IPS-20b (cell line): ENCODE data around the gene RASSF1.

Experiments used
- H3K27ac ChIP-seq: one replicate; pipeline ENCODE4 v1.5.1; 2013; ENCODE audit warnings: low read length
- H3K27me3 ChIP-seq: 2 replicates; pipeline ENCODE4 v1.6.1; 2013; ENCODE audit warnings: mild to moderate bottlenecking, low read length, inconsistent platforms; ENCODE audit not compliant: insufficient read depth
- H3K36me3 ChIP-seq: 2 replicates; pipeline ENCODE4 v1.6.1; 2013; ENCODE audit warnings: low read depth, mild to moderate bottlenecking, inconsistent platforms, low read length, moderate library complexity; ENCODE audit not compliant: insufficient read depth
- H3K4me1 ChIP-seq: 2 replicates; pipeline ENCODE4 v1.6.1; 2013; ENCODE audit warnings: mild to moderate bottlenecking, control low read depth, inconsistent platforms, low read length, moderate library complexity; ENCODE audit not compliant: insufficient read depth
- H3K4me3 ChIP-seq: 2 replicates; pipeline ENCODE4 v1.5.1; 2013; ENCODE audit warnings: mild to moderate bottlenecking, low read length, inconsistent platforms
- H3K9ac ChIP-seq: 2 replicates; pipeline ENCODE4 v1.6.1; 2013; ENCODE audit warnings: low read depth, mild to moderate bottlenecking, inconsistent platforms, low read length, moderate library complexity
- H3K9me3 ChIP-seq: 2 replicates; pipeline ENCODE4 v1.6.1; 2013; ENCODE audit warnings: mild to moderate bottlenecking, low read depth, low read length, inconsistent platforms; ENCODE audit not compliant: insufficient read depth

RASSF1 gene

DNA sequence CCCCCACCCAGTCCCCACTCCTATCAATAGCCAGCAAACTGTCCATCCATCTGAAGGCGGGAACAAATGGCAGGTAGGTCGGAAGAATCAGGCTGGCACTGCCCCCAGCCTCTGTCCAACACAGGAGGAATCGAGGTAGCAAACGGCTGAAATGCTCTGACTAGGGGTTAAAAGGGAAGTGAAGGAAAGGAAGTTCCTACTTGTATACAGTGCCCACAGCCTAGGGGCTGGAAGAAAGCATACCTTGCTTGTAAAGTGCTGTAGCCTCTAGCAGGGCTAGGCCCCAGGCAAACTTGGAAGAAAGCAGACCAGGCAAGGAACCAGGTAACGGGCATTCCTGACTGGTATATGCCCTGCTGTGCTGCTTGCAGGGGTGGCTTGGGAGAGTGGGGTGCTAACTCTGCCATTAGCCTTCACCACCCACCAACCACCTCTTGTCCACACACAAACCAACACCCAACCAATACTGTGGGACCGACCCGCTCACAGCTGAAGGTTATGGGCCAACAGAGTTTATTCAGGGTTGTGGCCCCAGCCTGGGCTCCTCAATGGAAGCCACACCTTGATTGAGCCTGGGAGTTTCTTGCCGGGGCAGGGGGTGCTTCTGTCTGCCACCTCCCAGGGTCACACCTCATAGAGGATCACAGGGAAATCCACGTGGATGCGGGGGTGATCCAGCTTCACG lies 15.0 kb downstream of the RASSF1 start:
- no peak overlapping the region for H3K9ac ChIP-seq
- no peaks in the 10 kb centered on the region for H3K9me3 ChIP-seq
- no peaks in the 10 kb centered on the region for H3K27me3 ChIP-seq
- H3K36me3 ChIP-seq, result peaks cover 30% of the 10 kb centered on the region
- H3K4me3 ChIP-seq, result no peak overlapping the region
- H3K4me1 ChIP-seq, result peaks cover 7% of the 10 kb centered on the region; the same call in 1 of the 2 replicates
- no peak overlapping the region for H3K27ac ChIP-seq

- no peaks in the 10 kb centered on the region for H3K27me3 ChIP-seq
Measured at GRCh38 chr3:50325113-50325480, 15.5 kb downstream of the RASSF1 start.

DNA sequence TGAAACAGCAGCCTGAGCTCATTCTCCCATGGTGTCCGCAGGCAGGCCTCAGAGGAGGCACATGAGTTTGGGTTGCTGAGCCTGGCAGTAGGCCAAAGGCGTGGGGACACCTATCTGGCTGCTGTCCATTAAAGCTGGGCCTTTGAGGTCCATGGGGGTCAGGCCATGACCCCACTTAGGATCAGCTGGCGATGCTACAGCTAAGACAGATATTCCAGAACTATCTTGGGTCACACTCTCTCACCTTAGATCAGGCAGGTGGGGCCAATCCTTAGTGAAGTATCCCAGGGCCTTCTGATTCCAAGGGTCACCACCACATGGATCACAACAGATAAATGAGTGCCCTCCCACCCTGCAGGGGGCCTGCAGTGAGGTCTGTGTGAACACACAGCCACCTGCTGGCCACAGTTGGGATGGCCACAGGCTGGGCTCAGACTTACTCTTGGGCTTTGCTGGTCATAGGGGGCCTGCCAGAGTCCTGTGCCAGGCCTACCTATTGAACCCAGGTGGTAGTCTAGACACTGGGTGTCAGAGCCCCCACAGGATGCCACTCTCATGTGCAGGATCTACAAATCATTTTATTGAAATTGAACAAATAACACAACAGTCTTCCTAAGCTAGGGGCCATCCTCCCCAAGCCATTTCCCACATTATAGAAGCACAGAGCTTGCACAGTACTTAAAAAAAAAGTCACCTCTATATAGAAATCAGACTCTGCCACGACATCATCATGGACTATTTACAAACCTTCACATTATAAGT lies 16.1 kb downstream of the RASSF1 start:
- no peaks in the 10 kb centered on the region for H3K27me3 ChIP-seq
- no peaks in the 10 kb centered on the region for H3K9me3 ChIP-seq
- peaks cover 25% of the 10 kb centered on the region for H3K36me3 ChIP-seq
- no peak overlapping the region for H3K27ac ChIP-seq
- H3K4me3 ChIP-seq, result no peak overlapping the region
- H3K4me1 ChIP-seq, result peaks cover 7% of the 10 kb centered on the region; the same call in 1 of the 2 replicates
- H3K9ac ChIP-seq, result no peak overlapping the region

More at GRCh38 chr3:50325113-50325480, 15.5 kb downstream of the RASSF1 start:
- Histone ChIP-seq H3K27ac (no peak overlapping the region), H3K9me3 (no peaks in the 10 kb centered on the region), H3K4me3 (no peak overlapping the region), H3K36me3 (peaks cover 25% of the 10 kb centered on the region), H3K4me1 (peaks cover 7% of the 10 kb centered on the region; the same call in 1 of the 2 replicates), H3K9ac (no peak overlapping the region)

GRCh38 chr3:50323614-50324199 lies 16.9 kb downstream of the RASSF1 start:
- no peak overlapping the region for H3K4me3 ChIP-seq
- peaks cover 7% of the 10 kb centered on the region; the same call in 1 of the 2 replicates for H3K4me1 ChIP-seq
- H3K9ac ChIP-seq, result no peak overlapping the region; the same call in 1 of the 2 replicates
- peaks cover 29% of the 10 kb centered on the region for H3K36me3 ChIP-seq
- H3K9me3 ChIP-seq, result no peaks in the 10 kb centered on the region
- no peak overlapping the region for H3K27ac ChIP-seq
- H3K27me3 ChIP-seq, result no peaks in the 10 kb centered on the region

DNA sequence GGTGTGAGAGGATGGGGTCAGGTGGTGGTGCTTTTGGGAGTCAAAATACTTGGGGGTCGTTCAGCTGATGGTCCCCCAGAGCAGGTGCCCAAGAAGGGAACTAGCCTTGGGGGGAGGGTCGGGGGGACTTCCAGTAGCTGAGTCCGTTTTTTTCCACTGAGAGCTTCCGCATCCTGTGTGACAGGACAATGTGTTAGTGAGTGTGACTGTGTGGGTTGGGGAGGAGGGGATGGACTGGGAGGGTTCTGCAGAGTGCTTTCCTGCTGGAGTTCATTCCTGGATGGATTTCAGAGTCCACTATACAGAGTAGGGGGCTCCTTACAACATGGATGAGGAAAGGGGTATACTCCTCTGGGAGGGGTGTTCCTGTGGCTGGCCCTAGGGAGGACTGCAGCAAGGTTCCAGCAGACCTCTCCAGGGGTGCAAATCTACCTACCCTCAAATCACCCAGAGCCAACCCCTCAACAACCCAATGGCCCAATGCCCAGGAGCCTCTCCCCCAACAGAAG lies 17.5 kb downstream of the RASSF1 start:
- H3K9ac ChIP-seq, result peak overlapping the region; percentile 99; the same call in 1 of the 2 replicates
- H3K4me1 ChIP-seq, result peaks cover 7% of the 10 kb centered on the region; the same call in 1 of the 2 replicates
- no peaks in the 10 kb centered on the region for H3K27me3 ChIP-seq
- H3K9me3 ChIP-seq, result no peaks in the 10 kb centered on the region
- peak overlapping the region; percentile 100; the same call in 1 of the 2 replicates for H3K4me3 ChIP-seq
- H3K36me3 ChIP-seq, result peaks cover 35% of the 10 kb centered on the region
- H3K27ac ChIP-seq, result no peak overlapping the region

DNA sequence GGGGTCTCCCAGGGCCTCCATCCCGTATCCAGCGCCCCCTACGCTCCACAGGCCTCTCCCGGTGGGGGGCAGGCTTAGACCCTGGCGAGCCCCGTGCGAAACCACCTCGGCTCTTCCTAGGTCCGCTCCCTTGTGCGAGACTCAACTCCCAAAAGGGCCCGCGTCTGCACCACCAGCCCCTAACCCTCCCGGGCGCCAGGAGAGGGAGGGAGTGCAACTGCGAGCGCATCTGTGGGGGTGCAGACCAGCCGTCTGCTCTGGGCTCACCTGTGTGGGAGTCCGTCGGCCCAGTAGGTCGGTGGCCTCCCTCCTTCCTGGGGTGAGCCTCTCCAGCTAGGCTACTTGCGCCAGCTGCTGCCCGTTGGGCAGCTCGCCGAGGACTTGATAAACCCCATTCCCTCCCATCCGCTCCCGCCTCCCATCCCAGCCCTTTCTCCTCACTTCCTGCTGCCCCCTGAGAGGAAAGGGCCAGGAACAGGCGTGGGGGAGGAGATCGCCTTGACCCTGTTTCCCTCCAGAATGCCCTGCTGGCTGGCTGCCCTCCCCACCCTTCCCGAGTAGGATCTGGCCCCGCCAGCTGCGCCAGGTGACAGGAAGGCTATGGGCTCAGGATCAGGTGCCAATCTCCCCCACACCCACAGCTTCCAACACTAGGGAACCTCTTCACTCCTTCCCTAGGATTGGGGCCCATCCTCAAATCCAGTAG lies 18.1 kb downstream of the RASSF1 start, which contains the start of gene HYAL2:
Gene HYAL2 (minus strand): TSS at position 360 of the 706 bp plus-strand sequence. CDS start 2,256 bp downstream, outside the sequence.
- Histone ChIP-seq H3K36me3 (peaks cover 41% of the 10 kb centered on the region), H3K9me3 (no peaks in the 10 kb centered on the region), H3K27ac (peak within 1 kb of the TSS; percentile 91), H3K27me3 (no peaks in the 10 kb centered on the region), H3K9ac (peak within 1 kb of the TSS; percentile 99), H3K4me3 (peak within 1 kb of the TSS; percentile 100), H3K4me1 (peaks cover 7% of the 10 kb centered on the region; the same call in 1 of the 2 replicates)

- Histone ChIP-seq H3K9me3 (no peaks in the 10 kb centered on the region), H3K27me3 (no peaks in the 10 kb centered on the region), H3K27ac (peak overlapping the region; percentile 91), H3K4me1 (peaks cover 7% of the 10 kb centered on the region), H3K4me3 (peak overlapping the region; percentile 100), H3K36me3 (peaks cover 46% of the 10 kb centered on the region), H3K9ac (peak overlapping the region; percentile 99; the same call in 1 of the 2 replicates)
Measured at GRCh38 chr3:50322115-50322385, 18.6 kb downstream of the RASSF1 start.

- Histone ChIP-seq H3K9me3 (no peaks in the 10 kb centered on the region), H3K27ac (peak overlapping the region; percentile 91), H3K9ac (peak overlapping the region; percentile 99), H3K4me1 (peaks cover 7% of the 10 kb centered on the region), H3K36me3 (peaks cover 51% of the 10 kb centered on the region), H3K4me3 (peak overlapping the region; percentile 100), H3K27me3 (no peaks in the 10 kb centered on the region)
Measured at GRCh38 chr3:50321336-50322114, 19.1 kb downstream of the RASSF1 start.

GRCh38 chr3:50320853-50321335 lies 19.7 kb downstream of the RASSF1 start:
- Histone ChIP-seq H3K27me3 (no peaks in the 10 kb centered on the region), H3K4me1 (peaks cover 7% of the 10 kb centered on the region), H3K9me3 (no peaks in the 10 kb centered on the region), H3K36me3 (peaks cover 54% of the 10 kb centered on the region), H3K4me3 (peak overlapping the region; percentile 100), H3K9ac (peak overlapping the region; percentile 99), H3K27ac (peak overlapping the region; percentile 91)

DNA sequence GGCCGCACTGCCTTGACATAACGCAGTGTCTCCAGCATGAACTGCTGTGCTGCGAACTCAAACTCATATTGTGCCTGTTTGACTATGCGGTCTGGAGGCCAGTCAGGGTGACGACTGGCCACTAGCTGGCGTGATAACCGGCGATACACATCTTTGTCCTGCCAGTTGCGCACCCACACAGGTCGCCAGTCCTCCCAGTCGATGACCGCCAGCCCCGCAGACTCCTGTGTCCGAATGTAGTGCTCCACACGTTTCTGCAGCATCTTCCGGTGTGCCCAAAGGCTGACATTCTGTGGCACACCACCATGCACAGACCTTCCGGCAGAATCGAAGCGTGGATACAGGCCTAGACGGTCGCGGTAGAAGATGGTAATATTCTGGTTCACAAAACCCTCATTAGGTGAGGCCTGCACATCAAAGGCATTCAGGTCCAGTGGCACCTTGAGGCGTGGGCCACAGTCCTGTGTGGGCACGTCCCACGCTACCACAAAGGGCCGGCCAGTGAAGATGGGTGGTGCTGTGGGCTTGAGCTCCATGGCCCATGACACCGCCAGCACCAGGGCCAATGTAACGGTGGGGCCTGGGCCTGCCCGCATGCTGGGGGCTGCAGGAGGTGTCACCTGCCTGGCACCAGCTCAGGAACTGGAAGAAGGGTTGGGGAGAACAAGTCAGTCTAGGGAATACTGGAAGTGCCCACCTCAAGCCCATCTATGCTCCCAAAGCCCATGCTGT lies 20.6 kb downstream of the RASSF1 start:
- Histone ChIP-seq H3K4me1 (peaks cover 7% of the 10 kb centered on the region), H3K36me3 (peaks cover 51% of the 10 kb centered on the region), H3K9ac (peak overlapping the region; percentile 99)

More for the DNA sequence above, 20.6 kb downstream of the RASSF1 start:
- Histone ChIP-seq H3K9me3 (no peaks in the 10 kb centered on the region), H3K27me3 (no peaks in the 10 kb centered on the region), H3K27ac (peak overlapping the region; percentile 82), H3K4me3 (peak overlapping the region; percentile 100)
